Measurements from ENCODE around the gene ARPP19.

GRCh38 chr15:52523647-52524046 is 45.2 kb downstream of the ARPP19 start:
- no peak for TF ChIP-seq E2F5 (CRISPR knock-in tag; IDR thresholded peaks at IDR 0.05)
- TF ChIP-seq, protein P1, sequence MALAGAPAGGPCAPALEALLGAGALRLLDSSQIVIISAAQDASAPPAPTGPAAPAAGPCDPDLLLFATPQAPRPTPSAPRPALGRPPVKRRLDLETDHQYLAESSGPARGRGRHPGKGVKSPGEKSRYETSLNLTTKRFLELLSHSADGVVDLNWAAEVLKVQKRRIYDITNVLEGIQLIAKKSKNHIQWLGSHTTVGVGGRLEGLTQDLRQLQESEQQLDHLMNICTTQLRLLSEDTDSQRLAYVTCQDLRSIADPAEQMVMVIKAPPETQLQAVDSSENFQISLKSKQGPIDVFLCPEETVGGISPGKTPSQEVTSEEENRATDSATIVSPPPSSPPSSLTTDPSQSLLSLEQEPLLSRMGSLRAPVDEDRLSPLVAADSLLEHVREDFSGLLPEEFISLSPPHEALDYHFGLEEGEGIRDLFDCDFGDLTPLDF (CRISPR knock-in tag; IDR thresholded peaks at IDR 0.05), result no peak

Measured in WTC11 (cell line).